ENCODE data around the gene PPP1R36. TPM values are rescaled to one million over a fixed set of nuclear protein-coding genes. Genes with fewer than 3 reads are reported as not detected.

The PPP1R36 gene
- total and polyA plus RNA-seq, 2 of the 8 experiments (the other 6 are each of a cell fraction or from before 2014, with no cell fraction given), result 0.39 to 0.93 TPM

GRCh38 chr14:64541972-64542835 is 7.6 kb upstream of the PPP1R36 start:
- Histone ChIP-seq H3K23ac (ENCODE audit: insufficient read length) (no peak overlapping the region), H2BK15ac (ENCODE audit: low read length) (peak overlapping the region; percentile 62; the same call in 1 of the 2 replicates), H2BK12ac (ENCODE audit: low read depth, low read length) (peak overlapping the region; percentile 92), H2AK5ac (ENCODE audit: low read depth, low read length) (peak overlapping the region; percentile 96; the same call in 1 of the 2 replicates), H4K20me1 (replicated peaks in 1 of 2; ENCODE audit: control insufficient read depth in 1 of 2, insufficient read depth in 2 of 2, low read length in 2 of 2) (peaks cover 0 to 2% of the 10 kb centered on the region in 2 experiments), H2AFZ (ENCODE audit: low read length) (no peak overlapping the region), H3K9me3 (ENCODE audit: insufficient read depth in 2 of 2, low read depth in 1 of 2, low read length in 1 of 2) (peaks cover 19 to 21% of the 10 kb centered on the region in 2 experiments), H3K4me1 (replicated peaks in 1 of 4; ENCODE audit: control insufficient read depth in 3 of 4, insufficient read depth in 4 of 4, low read length in 3 of 4) (peaks cover 0 to 17% (median 3%) of the 10 kb centered on the region in 4 experiments; a peak in 4 of 7 replicates), H3K4ac (replicated peaks; ENCODE audit: insufficient read length, low read depth, low read length) (no peak overlapping the region), H3K4me3 (ENCODE audit: extremely low read depth in 1 of 4, insufficient read depth in 2 of 4, low read depth in 3 of 4, low read length in 4 of 4) (peak overlapping the region; percentile 20 to 61 (median 33); a peak in 7 of 8 replicates), H4K91ac (replicated peaks; ENCODE audit: insufficient read length, low read length) (peak overlapping the region; percentile 60), H3K14ac (ENCODE audit: insufficient read length) (no peak overlapping the region), H3K9ac (replicated peaks in 1 of 4; ENCODE audit: extremely low read depth in 1 of 4, low read depth in 3 of 4, low read length in 3 of 4) (peak overlapping the region in 1 of 4 experiments; percentile 15; a peak in 2 of 7 replicates), H3K27ac (ENCODE audit: low read depth, low read length) (no peak overlapping the region), H4K5ac (ENCODE audit: insufficient read length, low read depth, low read length) (no peak overlapping the region), H3K4me2 (ENCODE audit: insufficient read depth in 1 of 2, low read depth in 2 of 2, low read length in 2 of 2) (peak overlapping the region; percentile 49 to 72), H3K27me3 (replicated peaks in 1 of 4; ENCODE audit: control insufficient read depth in 3 of 4, extremely low read depth in 1 of 4, insufficient read depth in 3 of 4, low read length in 3 of 4) (peaks cover 0 to 3% (median 0%) of the 10 kb centered on the region in 4 experiments; a peak in 1 of 7 replicates), H3K23me2 (ENCODE audit: low read depth, low read length) (peaks cover 7% of the 10 kb centered on the region), H3K18ac (ENCODE audit: extremely low read depth, low read length) (0 out of 2 replicates have a peak overlapping the region, but pooled peaks have one; percentile 9), H3K36me3 (ENCODE audit: control insufficient read depth in 2 of 4, insufficient read depth in 4 of 4, low read length in 3 of 4) (peaks cover 0 to 8% (median 0%) of the 10 kb centered on the region in 4 experiments; a peak in 1 of 8 replicates), H2BK5ac (ENCODE audit: low read depth, low read length) (peak overlapping the region; percentile 67; the same call in 1 of the 2 replicates), H2BK20ac (ENCODE audit: low read length) (no peak overlapping the region), H2BK120ac (replicated peaks; ENCODE audit: low read depth, low read length) (no peak overlapping the region), H3K79me1 (ENCODE audit: low read depth, low read length) (no peaks in the 10 kb centered on the region; the same call in 1 of the 2 replicates), H4K8ac (ENCODE audit: extremely low read depth, insufficient read depth, low read length) (peak overlapping the region; percentile 83; the same call in 1 of the 2 replicates), H3K56ac (replicated peaks; ENCODE audit: insufficient read length, low read depth, low read length) (peak overlapping the region; percentile 70), H3K79me2 (ENCODE audit: control insufficient read depth in 1 of 2, insufficient read depth in 2 of 2, low read length in 2 of 2) (peaks cover 0 to 35% of the 10 kb centered on the region in 2 experiments; a peak in 2 of 4 replicates)
- DNase-seq (ENCODE audit: low read depth in 1 of 2, low spot score in 2 of 2) (peak in 1 of 2 experiments; percentile 73), FAIRE-seq (no peak)
- POLR2A ChIA-PET (ENCODE audit: partially characterized antibody), result interaction anchor here (0.8 to 5.4 kb wide), 11 partner anchors 9 to 104 kb away, joined by 3 to 35 read pairs (median 5); partner anchors contain the start of gene ZBTB1
- 76% methylated on average over 60 of the region's 61 CpGs; no CpG with 5 or more reads in 1 of the 2 experiments for WGBS, 2 experiments (ENCODE audit: extremely low coverage in 1 of 2, insufficient coverage in 1 of 2, insufficient read length in 1 of 2, insufficient replicate concordance in 2 of 2, low coverage in 1 of 2, low lambda C conversion rate in 2 of 2, missing lambda C conversion rate in 1 of 2)
- CTCF ChIA-PET (ENCODE audit: partially characterized antibody), result interaction anchor here (0.8 to 2.8 kb wide), 4 partner anchors 11 to 94 kb away, joined by 3 to 12 read pairs (median 3); no protein-coding TSS in a partner anchor
- TF ChIP-seq ATF2 (IDR thresholded peaks at IDR 0.05; ENCODE audit: low read length) (no peak), MAX (IDR thresholded peaks at IDR 0.05) (peak; percentile 8; the same call in 1 of the 2 replicates)
